Measurements from ENCODE around the gene EGFL7. TPM values are rescaled to one million over a fixed set of nuclear protein-coding genes. Genes with fewer than 3 reads are reported as not detected.

Gene EGFL7
- total and polyA plus RNA-seq, 2 of the 13 experiments (the other 11 are each of a cell fraction or from before 2014, with no cell fraction given): 0.20 to 5.1 TPM

DNA sequence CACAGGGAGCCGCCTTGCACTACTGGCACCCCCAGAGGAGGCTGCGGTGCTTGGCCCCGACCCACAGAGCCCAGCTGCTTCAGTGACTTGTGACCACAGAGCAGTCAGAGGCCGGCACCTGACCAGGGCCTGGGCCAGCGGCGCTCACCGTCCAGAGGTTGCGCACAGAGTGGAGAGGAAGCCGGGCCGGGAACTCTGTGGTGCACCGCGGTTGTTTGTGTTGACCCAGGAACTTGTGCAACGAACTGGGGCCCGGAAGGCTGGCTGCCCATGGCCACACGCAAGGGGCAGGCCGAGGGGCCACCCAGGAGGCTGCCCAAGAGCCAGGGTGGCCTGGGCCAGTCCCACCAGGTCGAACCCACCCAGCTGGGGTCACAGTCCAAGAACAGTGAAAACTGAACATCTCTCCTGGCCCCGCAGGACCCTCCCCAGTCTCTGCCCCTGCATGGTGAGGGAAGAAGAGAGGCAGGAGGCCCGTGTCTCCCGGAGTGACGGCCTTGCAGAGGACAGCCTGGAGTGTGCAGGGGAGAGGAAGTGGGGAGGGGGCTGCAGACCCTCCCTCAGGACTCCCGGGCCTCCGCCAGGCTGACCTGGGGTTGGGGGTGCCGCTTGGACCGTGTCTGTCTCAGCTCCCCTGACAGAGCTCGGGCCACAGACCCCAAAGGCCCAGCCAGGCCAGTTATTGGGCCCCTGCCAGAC is 42.8 kb upstream of the EGFL7 start (continued):
- TF ChIP-seq, protein P1, sequence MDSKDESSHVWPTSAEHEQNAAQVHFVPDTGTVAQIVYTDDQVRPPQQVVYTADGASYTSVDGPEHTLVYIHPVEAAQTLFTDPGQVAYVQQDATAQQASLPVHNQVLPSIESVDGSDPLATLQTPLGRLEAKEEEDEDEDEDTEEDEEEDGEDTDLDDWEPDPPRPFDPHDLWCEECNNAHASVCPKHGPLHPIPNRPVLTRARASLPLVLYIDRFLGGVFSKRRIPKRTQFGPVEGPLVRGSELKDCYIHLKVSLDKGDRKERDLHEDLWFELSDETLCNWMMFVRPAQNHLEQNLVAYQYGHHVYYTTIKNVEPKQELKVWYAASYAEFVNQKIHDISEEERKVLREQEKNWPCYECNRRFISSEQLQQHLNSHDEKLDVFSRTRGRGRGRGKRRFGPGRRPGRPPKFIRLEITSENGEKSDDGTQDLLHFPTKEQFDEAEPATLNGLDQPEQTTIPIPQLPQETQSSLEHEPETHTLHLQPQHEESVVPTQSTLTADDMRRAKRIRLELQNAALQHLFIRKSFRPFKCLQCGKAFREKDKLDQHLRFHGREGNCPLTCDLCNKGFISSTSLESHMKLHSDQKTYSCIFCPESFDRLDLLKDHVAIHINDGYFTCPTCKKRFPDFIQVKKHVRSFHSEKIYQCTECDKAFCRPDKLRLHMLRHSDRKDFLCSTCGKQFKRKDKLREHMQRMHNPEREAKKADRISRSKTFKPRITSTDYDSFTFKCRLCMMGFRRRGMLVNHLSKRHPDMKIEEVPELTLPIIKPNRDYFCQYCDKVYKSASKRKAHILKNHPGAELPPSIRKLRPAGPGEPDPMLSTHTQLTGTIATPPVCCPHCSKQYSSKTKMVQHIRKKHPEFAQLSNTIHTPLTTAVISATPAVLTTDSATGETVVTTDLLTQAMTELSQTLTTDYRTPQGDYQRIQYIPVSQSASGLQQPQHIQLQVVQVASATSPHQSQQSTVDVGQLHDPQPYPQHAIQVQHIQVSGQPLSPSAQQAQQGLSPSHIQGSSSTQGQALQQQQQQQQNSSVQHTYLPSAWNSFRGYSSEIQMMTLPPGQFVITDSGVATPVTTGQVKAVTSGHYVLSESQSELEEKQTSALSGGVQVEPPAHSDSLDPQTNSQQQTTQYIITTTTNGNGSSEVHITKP (CRISPR knock-in tag; IDR thresholded peaks at IDR 0.05; ENCODE audit: low read depth): peak; percentile 21; the same call in 1 of the 2 replicates
- TF ChIP-seq, protein P2, sequence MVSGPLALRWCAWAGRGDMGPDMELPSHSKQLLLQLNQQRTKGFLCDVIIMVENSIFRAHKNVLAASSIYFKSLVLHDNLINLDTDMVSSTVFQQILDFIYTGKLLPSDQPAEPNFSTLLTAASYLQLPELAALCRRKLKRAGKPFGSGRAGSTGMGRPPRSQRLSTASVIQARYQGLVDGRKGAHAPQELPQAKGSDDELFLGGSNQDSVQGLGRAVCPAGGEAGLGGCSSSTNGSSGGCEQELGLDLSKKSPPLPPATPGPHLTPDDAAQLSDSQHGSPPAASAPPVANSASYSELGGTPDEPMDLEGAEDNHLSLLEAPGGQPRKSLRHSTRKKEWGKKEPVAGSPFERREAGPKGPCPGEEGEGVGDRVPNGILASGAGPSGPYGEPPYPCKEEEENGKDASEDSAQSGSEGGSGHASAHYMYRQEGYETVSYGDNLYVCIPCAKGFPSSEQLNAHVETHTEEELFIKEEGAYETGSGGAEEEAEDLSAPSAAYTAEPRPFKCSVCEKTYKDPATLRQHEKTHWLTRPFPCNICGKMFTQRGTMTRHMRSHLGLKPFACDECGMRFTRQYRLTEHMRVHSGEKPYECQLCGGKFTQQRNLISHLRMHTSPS (CRISPR knock-in tag; IDR thresholded peaks at IDR 0.05; ENCODE audit: low read depth): peak; percentile 93; the same call in 1 of the 2 replicates
- no peak for TF ChIP-seq ZBTB20 (CRISPR knock-in tag; IDR thresholded peaks at IDR 0.05; ENCODE audit: borderline replicate concordance, low read depth)
- peak; percentile 78 for TF ChIP-seq ERF (CRISPR knock-in tag; IDR thresholded peaks at IDR 0.05)
- TF ChIP-seq, protein P3, sequence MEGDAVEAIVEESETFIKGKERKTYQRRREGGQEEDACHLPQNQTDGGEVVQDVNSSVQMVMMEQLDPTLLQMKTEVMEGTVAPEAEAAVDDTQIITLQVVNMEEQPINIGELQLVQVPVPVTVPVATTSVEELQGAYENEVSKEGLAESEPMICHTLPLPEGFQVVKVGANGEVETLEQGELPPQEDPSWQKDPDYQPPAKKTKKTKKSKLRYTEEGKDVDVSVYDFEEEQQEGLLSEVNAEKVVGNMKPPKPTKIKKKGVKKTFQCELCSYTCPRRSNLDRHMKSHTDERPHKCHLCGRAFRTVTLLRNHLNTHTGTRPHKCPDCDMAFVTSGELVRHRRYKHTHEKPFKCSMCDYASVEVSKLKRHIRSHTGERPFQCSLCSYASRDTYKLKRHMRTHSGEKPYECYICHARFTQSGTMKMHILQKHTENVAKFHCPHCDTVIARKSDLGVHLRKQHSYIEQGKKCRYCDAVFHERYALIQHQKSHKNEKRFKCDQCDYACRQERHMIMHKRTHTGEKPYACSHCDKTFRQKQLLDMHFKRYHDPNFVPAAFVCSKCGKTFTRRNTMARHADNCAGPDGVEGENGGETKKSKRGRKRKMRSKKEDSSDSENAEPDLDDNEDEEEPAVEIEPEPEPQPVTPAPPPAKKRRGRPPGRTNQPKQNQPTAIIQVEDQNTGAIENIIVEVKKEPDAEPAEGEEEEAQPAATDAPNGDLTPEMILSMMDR (CRISPR knock-in tag; IDR thresholded peaks at IDR 0.05): peak; percentile 25
- no peak for TF ChIP-seq ZNF383 (CRISPR knock-in tag; IDR thresholded peaks at IDR 0.05; ENCODE audit: borderline replicate concordance)
- no peak for TF ChIP-seq ZNF441 (CRISPR knock-in tag; IDR thresholded peaks at IDR 0.05; ENCODE audit: borderline replicate concordance)
- peak; percentile 81; the same call in 1 of the 2 replicates for TF ChIP-seq ZNF264 (CRISPR knock-in tag; IDR thresholded peaks at IDR 0.05)
- TF ChIP-seq MTA1 (CRISPR knock-in tag; IDR thresholded peaks at IDR 0.05; ENCODE audit: borderline replicate concordance): peak; percentile 65; the same call in 1 of the 2 replicates
- 0 out of 2 replicates have a peak, but pooled peaks have one; percentile 44 for TF ChIP-seq BRD4 (CRISPR knock-in tag; IDR thresholded peaks at IDR 0.05)
- peak; percentile 37; the same call in 1 of the 2 replicates for TF ChIP-seq ZNF556 (CRISPR knock-in tag; IDR thresholded peaks at IDR 0.05; ENCODE audit: borderline replicate concordance)
- TF ChIP-seq ZSCAN30 (CRISPR knock-in tag; IDR thresholded peaks at IDR 0.05): no peak
- 0 out of 2 replicates have a peak, but pooled peaks have one; percentile 44 for TF ChIP-seq HOXA5 (CRISPR knock-in tag; IDR thresholded peaks at IDR 0.05)
- TF ChIP-seq PHF20 (CRISPR knock-in tag; IDR thresholded peaks at IDR 0.05): 0 out of 2 replicates have a peak, but pooled peaks have one; percentile 51
- TF ChIP-seq FOXM1 (CRISPR knock-in tag; IDR thresholded peaks at IDR 0.05): no peak
- TF ChIP-seq SPEN (CRISPR knock-in tag; IDR thresholded peaks at IDR 0.05; ENCODE audit: low read depth): peak; percentile 65
- TF ChIP-seq, protein P4, sequence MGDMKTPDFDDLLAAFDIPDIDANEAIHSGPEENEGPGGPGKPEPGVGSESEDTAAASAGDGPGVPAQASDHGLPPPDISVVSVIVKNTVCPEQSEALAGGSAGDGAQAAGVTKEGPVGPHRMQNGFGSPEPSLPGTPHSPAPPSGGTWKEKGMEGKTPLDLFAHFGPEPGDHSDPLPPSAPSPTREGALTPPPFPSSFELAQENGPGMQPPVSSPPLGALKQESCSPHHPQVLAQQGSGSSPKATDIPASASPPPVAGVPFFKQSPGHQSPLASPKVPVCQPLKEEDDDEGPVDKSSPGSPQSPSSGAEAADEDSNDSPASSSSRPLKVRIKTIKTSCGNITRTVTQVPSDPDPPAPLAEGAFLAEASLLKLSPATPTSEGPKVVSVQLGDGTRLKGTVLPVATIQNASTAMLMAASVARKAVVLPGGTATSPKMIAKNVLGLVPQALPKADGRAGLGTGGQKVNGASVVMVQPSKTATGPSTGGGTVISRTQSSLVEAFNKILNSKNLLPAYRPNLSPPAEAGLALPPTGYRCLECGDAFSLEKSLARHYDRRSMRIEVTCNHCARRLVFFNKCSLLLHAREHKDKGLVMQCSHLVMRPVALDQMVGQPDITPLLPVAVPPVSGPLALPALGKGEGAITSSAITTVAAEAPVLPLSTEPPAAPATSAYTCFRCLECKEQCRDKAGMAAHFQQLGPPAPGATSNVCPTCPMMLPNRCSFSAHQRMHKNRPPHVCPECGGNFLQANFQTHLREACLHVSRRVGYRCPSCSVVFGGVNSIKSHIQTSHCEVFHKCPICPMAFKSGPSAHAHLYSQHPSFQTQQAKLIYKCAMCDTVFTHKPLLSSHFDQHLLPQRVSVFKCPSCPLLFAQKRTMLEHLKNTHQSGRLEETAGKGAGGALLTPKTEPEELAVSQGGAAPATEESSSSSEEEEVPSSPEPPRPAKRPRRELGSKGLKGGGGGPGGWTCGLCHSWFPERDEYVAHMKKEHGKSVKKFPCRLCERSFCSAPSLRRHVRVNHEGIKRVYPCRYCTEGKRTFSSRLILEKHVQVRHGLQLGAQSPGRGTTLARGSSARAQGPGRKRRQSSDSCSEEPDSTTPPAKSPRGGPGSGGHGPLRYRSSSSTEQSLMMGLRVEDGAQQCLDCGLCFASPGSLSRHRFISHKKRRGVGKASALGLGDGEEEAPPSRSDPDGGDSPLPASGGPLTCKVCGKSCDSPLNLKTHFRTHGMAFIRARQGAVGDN (CRISPR knock-in tag; IDR thresholded peaks at IDR 0.05): peak; percentile 90

All from HepG2 (cell line).